Smooth muscle cell (in vitro differentiated cells): Measurements from ENCODE around the gene DHRS12. TPM values are rescaled to one million over a fixed set of nuclear protein-coding genes. Genes with fewer than 3 reads are reported as not detected.
A peak's percentile ranks its signal among the peaks of the same experiment; 100 is the strongest.

ENCODE experiments used
- DNase-seq: peaks from one replicate; lab custom pipeline; 2025; ENCODE audit not compliant: unreplicated experiment; lab: John Stamatoyannopoulos, UW
- H2AFZ ChIP-seq: fragments of 200-600 bp; sonication (generic); 2 replicates; pipeline ENCODE4 v1.6.0; 2016; ENCODE audit warnings: antibody characterized with exemption, low read depth, mild to moderate bottlenecking
- H3F3A ChIP-seq: fragments of 200-600 bp; sonication (generic); 2 replicates; pipeline ENCODE4 v1.6.0; 2017; ENCODE audit warnings: antibody characterized with exemption, low read depth
- H3K27ac ChIP-seq: fragments of 200-600 bp; sonication (generic); 2 replicates; pipeline ENCODE4 v1.5.1; 2016; ENCODE audit warnings: low read depth, mild to moderate bottlenecking
- H3K27me3 ChIP-seq: fragments of 200-600 bp; sonication (generic); 2 replicates; pipeline ENCODE4 v1.6.1; 2016; ENCODE audit warnings: low read depth, mild to moderate bottlenecking
- H3K36me3 ChIP-seq: fragments of 200-600 bp; sonication (generic); 2 replicates; pipeline ENCODE4 v1.5.1; 2016; ENCODE audit warnings: low read depth
- H3K4me1 ChIP-seq: fragments of 200-600 bp; sonication (generic); 2 replicates; pipeline ENCODE4 v1.5.1; 2016; ENCODE audit warnings: low read depth
- H3K4me2 ChIP-seq: fragments of 200-600 bp; sonication (generic); 2 replicates; pipeline ENCODE4 v1.6.0; 2016; ENCODE audit warnings: mild to moderate bottlenecking
- H3K4me3 ChIP-seq: fragments of 200-600 bp; sonication (generic); 2 replicates; pipeline ENCODE4 v1.5.1; 2016; ENCODE audit warnings: mild to moderate bottlenecking
- H3K79me2 ChIP-seq: fragments of 200-600 bp; sonication (generic); 2 replicates; pipeline ENCODE4 v1.6.0; 2016; ENCODE audit warnings: low read depth, mild to moderate bottlenecking
- H3K9ac ChIP-seq: fragments of 200-600 bp; sonication (generic); 2 replicates; pipeline ENCODE4 v1.6.0; 2016; ENCODE audit warnings: low read depth
- H3K9me3 ChIP-seq: fragments of 200-600 bp; sonication (generic); replicated peaks from 2 replicates; pipeline ENCODE4 v1.5.1; 2016; ENCODE audit warnings: low read depth
- H4K20me1 ChIP-seq: fragments of 200-600 bp; sonication (generic); 2 replicates; pipeline ENCODE4 v1.6.0; 2016; ENCODE audit warnings: low read depth
- CTCF ChIP-seq: fragments of 200-600 bp; sonication (generic); IDR thresholded peaks from 2 replicates; pipeline ENCODE4 v1.5.1; 2017; ENCODE audit warnings: borderline replicate concordance, mild to moderate bottlenecking, antibody characterized with exemption; ENCODE audit not compliant: insufficient read depth, poor library complexity, severe bottlenecking
- WGBS: methylation state at CpG from one replicate; pipeline ENCODE4 v1.1.7; 2016; ENCODE audit warnings: low lambda C conversion rate; 5-methylcytosine and 5-hydroxymethylcytosine counted together
- polyA plus RNA-seq: library from polyadenylated mRNA; unstranded; fragments of >200 nt; fragmentation: Nextera tagmentation; extraction: Ambion mirVana; gene quantifications from 2 replicates; pipeline ENCODE4 v1.2.1, GENCODE V29; 2016
- total RNA-seq: library from RNA; depleted of rRNA; stranded (reverse); fragments of >200 nt; gene quantifications from 2 replicates; pipeline ENCODE4 v1.2.3, GENCODE V29; 2014

Gene DHRS12
- total and polyA plus RNA-seq, 2 experiments from 2014 or later = 5.7 to 9.9 TPM

- H3K27me3 ChIP-seq = no peaks in the 10 kb centered on the region
- H3F3A ChIP-seq = no peaks in the 10 kb centered on the region
- H3K9ac ChIP-seq = no peak overlapping the region
- TF ChIP-seq CTCF = no peak
- no peak overlapping the region for H3K4me2 ChIP-seq
- no peak for DNase-seq
- no peaks in the 10 kb centered on the region for H3K4me1 ChIP-seq
- no peak overlapping the region for H3K27ac ChIP-seq
- 70% methylated on average over 19 of the region's 19 CpGs for WGBS
- no peaks in the 10 kb centered on the region for H3K36me3 ChIP-seq
- H3K4me3 ChIP-seq = no peak overlapping the region
- no peak overlapping the region for H2AFZ ChIP-seq
- H3K79me2 ChIP-seq = no peaks in the 10 kb centered on the region
- no peaks in the 10 kb centered on the region for H3K9me3 ChIP-seq
- no peaks in the 10 kb centered on the region for H4K20me1 ChIP-seq
Measured at GRCh38 chr13:51816604-51817249, 12.8 kb upstream of the DHRS12 start.

GRCh38 chr13:51815848-51816247, 11.9 kb upstream of the DHRS12 start:
- no peak for DNase-seq
- no peak for TF ChIP-seq CTCF
- Histone ChIP-seq H3K79me2 (no peaks in the 10 kb centered on the region), H3K27me3 (no peaks in the 10 kb centered on the region), H2AFZ (no peak overlapping the region), H4K20me1 (no peaks in the 10 kb centered on the region), H3K4me3 (no peak overlapping the region), H3K9me3 (no peaks in the 10 kb centered on the region), H3F3A (no peaks in the 10 kb centered on the region), H3K36me3 (no peaks in the 10 kb centered on the region), H3K4me2 (peak overlapping the region; percentile 67), H3K4me1 (no peaks in the 10 kb centered on the region), H3K27ac (no peak overlapping the region), H3K9ac (no peak overlapping the region)
- 83% methylated on average over 11 of the region's 11 CpGs for WGBS

GRCh38 chr13:51814825-51815650, 11.1 kb upstream of the DHRS12 start:
- Histone ChIP-seq H3K79me2 (no peaks in the 10 kb centered on the region), H3K4me1 (no peaks in the 10 kb centered on the region), H3K27me3 (no peaks in the 10 kb centered on the region), H3K27ac (no peak overlapping the region), H4K20me1 (no peaks in the 10 kb centered on the region), H3K36me3 (no peaks in the 10 kb centered on the region), H3K9ac (no peak overlapping the region), H3K4me3 (peak overlapping the region; percentile 21), H3F3A (no peaks in the 10 kb centered on the region), H3K4me2 (peak overlapping the region; percentile 67), H3K9me3 (no peaks in the 10 kb centered on the region), H2AFZ (no peak overlapping the region)
- WGBS = 35% methylated on average over 13 of the region's 13 CpGs
- TF ChIP-seq CTCF = peak; percentile 81
- DNase-seq = peak; percentile 3
